KMS-11 (cell line): ENCODE results near the gene AZI2.

Source experiments
- H2AFZ ChIP-seq: fragments of 200-600 bp; sonication (generic); 2 replicates; pipeline ENCODE4 v1.6.1; 2016; ENCODE audit warnings: antibody characterized with exemption, mixed run types, low read depth
- H3K27ac ChIP-seq: fragments of 200-600 bp; sonication (generic); 2 replicates; pipeline ENCODE4 v1.6.1; 2016; ENCODE audit warnings: mild to moderate bottlenecking, mixed run types
- H3K27me3 ChIP-seq: fragments of 200-600 bp; sonication (generic); 2 replicates; pipeline ENCODE4 v1.6.1; 2017; ENCODE audit warnings: mild to moderate bottlenecking, low read depth, mixed run types, moderate library complexity; ENCODE audit not compliant: insufficient read depth
- H3K36me3 ChIP-seq: fragments of 200-600 bp; sonication (generic); 2 replicates; pipeline ENCODE4 v1.6.1; 2017; ENCODE audit warnings: mild to moderate bottlenecking, mixed run types; ENCODE audit not compliant: insufficient read depth
- H3K4me1 ChIP-seq: fragments of 200-600 bp; sonication (generic); 2 replicates; pipeline ENCODE4 v1.6.1; 2016; ENCODE audit warnings: mild to moderate bottlenecking, low read depth, mixed run types; ENCODE audit not compliant: poor library complexity, severe bottlenecking
- H3K4me2 ChIP-seq: fragments of 200-600 bp; sonication (generic); 2 replicates; pipeline ENCODE4 v1.7.0; 2016; ENCODE audit warnings: mild to moderate bottlenecking, mixed run types
- H3K4me3 ChIP-seq: fragments of 200-600 bp; sonication (generic); IDR thresholded peaks from 2 replicates; pipeline ENCODE4 v1.6.1; 2017; ENCODE audit warnings: low read depth, low read length, mixed read lengths; ENCODE audit not compliant: insufficient read depth
- H3K79me2 ChIP-seq: fragments of 200-600 bp; sonication (generic); 2 replicates; pipeline ENCODE4 v1.6.1; 2016; ENCODE audit warnings: low read depth, mixed run types; ENCODE audit not compliant: insufficient read depth
- H3K9ac ChIP-seq: fragments of 200-600 bp; sonication (generic); 2 replicates; pipeline ENCODE4 v1.6.1; 2016; ENCODE audit warnings: mild to moderate bottlenecking, mixed run types
- H4K20me1 ChIP-seq: fragments of 200-600 bp; sonication (generic); 2 replicates; pipeline ENCODE4 v1.6.1; 2016; ENCODE audit warnings: mild to moderate bottlenecking, mixed run types; ENCODE audit not compliant: insufficient read depth
- TF ChIP-seq, protein P1 (sequence below): fragments of 200-600 bp; sonication (generic); conservative IDR thresholded peaks from 2 replicates; pipeline ENCODE4 v1.6.1; 2017; ENCODE audit warnings: low read depth, mild to moderate bottlenecking, antibody characterized with exemption, low read length, moderate library complexity, mixed read lengths

AZI2 gene

DNA sequence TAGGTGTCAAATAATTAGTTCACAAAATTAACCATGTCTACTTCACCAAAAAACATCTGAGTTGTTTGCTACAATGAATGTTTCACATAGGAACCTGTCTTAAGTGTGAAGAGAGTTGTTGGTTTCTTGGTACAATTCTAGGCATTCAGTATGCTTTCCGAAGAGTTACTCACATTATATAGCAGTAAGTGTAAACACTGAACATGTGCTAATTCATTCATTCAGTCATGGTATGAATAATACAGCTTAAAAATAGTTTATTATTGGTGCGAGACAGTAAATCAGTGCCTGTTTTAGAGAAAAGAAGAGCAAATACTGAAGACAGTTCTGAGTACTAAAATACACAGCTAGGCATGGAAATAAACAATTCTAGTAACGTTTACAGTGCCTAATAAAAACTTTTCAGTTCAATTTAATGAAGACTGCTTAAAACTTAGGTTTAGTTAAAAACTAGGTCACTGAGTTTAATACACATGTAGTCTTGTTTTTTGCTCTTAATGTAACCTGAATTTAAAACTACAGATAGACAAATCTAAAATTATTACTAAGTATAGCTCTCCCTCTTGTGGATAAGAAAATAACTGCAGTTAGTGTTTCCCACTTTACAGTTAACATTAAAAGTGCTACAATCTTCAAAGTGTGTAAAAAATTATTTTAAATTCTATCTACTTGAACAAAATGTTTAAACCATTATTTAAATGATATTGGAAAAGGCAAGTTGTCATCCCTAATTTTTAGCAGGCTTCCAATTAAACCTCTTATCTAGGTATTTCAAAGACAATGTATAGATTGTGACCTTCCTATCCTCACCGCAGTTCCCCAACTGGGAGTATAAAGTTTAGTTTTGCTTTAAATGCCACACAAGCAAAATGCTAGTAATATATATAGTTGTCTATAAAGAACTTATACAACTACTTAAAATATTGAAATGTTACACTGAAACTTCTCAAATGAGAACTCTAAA lies 20.2 kb downstream of the AZI2 start:
- H3K4me3 ChIP-seq = no peak overlapping the region
- H3K36me3 ChIP-seq = no peaks in the 10 kb centered on the region
- no peak overlapping the region for H3K9ac ChIP-seq
- no peaks in the 10 kb centered on the region for H4K20me1 ChIP-seq
- H3K27me3 ChIP-seq = no peaks in the 10 kb centered on the region
- no peaks in the 10 kb centered on the region for H3K79me2 ChIP-seq
- H3K27ac ChIP-seq = no peak overlapping the region
- H2AFZ ChIP-seq = no peak overlapping the region
- H3K4me1 ChIP-seq = peaks cover 45% of the 10 kb centered on the region
- H3K4me2 ChIP-seq = no peak overlapping the region
- TF ChIP-seq, protein P1, sequence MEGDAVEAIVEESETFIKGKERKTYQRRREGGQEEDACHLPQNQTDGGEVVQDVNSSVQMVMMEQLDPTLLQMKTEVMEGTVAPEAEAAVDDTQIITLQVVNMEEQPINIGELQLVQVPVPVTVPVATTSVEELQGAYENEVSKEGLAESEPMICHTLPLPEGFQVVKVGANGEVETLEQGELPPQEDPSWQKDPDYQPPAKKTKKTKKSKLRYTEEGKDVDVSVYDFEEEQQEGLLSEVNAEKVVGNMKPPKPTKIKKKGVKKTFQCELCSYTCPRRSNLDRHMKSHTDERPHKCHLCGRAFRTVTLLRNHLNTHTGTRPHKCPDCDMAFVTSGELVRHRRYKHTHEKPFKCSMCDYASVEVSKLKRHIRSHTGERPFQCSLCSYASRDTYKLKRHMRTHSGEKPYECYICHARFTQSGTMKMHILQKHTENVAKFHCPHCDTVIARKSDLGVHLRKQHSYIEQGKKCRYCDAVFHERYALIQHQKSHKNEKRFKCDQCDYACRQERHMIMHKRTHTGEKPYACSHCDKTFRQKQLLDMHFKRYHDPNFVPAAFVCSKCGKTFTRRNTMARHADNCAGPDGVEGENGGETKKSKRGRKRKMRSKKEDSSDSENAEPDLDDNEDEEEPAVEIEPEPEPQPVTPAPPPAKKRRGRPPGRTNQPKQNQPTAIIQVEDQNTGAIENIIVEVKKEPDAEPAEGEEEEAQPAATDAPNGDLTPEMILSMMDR = peak; percentile 70

DNA sequence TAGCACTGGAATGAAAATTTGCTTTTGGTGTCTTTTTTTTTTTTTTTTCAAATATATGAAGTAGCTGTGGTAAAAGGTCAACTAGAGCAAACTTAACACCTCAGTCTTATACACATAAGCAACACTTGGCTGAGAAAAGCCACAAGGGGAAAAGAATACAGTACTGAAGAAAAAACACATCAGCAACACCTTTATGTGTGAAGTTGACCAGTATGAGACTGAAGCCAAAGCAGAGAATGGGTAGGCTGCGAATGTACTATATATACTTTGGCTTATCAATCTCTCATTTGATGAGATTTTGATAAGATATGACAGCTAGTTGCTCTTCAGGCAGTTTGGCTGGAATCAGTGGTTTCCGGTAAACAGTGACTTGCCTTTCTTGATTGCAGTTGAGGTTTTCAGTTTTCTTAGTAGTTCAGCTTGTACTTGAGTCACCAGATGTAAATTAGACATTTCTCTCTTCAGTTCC lies 22.1 kb downstream of the AZI2 start:
- TF ChIP-seq, protein P1 = no peak
- H3K79me2 ChIP-seq = no peaks in the 10 kb centered on the region
- no peak overlapping the region for H2AFZ ChIP-seq
- peaks cover 45% of the 10 kb centered on the region for H3K4me1 ChIP-seq
- H4K20me1 ChIP-seq = no peaks in the 10 kb centered on the region
- H3K27ac ChIP-seq = peak overlapping the region; percentile 71
- H3K36me3 ChIP-seq = no peaks in the 10 kb centered on the region
- H3K9ac ChIP-seq = no peak overlapping the region
- H3K4me2 ChIP-seq = peak overlapping the region; percentile 54
- H3K27me3 ChIP-seq = no peaks in the 10 kb centered on the region
- H3K4me3 ChIP-seq = no peak overlapping the region

DNA sequence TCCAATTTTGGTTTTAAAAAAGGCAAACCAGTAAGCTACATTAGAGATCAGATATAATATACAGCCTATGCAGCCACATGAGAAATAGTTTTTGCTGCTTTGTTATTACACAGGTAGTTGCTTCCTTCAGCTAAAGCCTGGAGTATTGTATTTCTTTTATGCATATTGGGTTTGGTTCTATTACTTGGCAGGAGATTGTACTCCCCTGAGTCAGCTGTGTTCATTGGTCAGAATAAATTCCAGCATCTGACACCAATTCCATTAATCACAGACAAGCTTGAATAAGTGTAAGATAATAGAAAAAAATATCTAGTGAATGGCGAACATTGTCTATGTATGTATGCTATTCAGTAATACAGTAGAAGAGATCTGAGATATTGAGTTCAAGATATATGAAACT lies 26.2 kb downstream of the AZI2 start:
- H3K27me3 ChIP-seq = no peaks in the 10 kb centered on the region
- no peaks in the 10 kb centered on the region for H3K36me3 ChIP-seq
- H3K4me3 ChIP-seq = no peak overlapping the region
- no peaks in the 10 kb centered on the region for H4K20me1 ChIP-seq
- no peak overlapping the region for H3K9ac ChIP-seq
- TF ChIP-seq, protein P1 = no peak
- H3K27ac ChIP-seq = no peak overlapping the region
- H3K4me2 ChIP-seq = no peak overlapping the region
- H3K79me2 ChIP-seq = no peaks in the 10 kb centered on the region
- peaks cover 25% of the 10 kb centered on the region for H3K4me1 ChIP-seq
- H2AFZ ChIP-seq = no peak overlapping the region

DNA sequence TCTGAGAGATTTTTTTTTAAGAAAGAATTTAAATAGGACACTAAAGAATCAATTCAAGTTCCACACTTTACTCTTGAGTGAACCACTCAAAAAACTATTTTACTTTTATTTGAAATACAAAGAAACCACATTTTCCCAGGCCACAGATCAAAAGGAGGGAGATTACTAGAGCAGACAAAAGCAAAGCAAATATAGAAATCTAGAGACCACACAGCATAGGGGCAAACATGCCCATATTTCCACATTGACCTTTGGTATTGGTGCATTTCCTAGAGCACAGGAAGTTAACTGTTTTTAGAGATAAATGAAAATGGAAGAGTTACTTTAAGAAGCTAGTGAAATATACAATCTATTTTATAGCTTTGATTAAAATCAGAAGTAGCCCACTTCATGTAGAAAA lies 27.6 kb downstream of the AZI2 start:
- H2AFZ ChIP-seq = no peak overlapping the region
- TF ChIP-seq, protein P1 = no peak
- H3K27ac ChIP-seq = no peak overlapping the region
- H3K4me1 ChIP-seq = peaks cover 10% of the 10 kb centered on the region
- H4K20me1 ChIP-seq = no peaks in the 10 kb centered on the region
- no peaks in the 10 kb centered on the region for H3K36me3 ChIP-seq
- H3K79me2 ChIP-seq = no peaks in the 10 kb centered on the region
- H3K27me3 ChIP-seq = no peaks in the 10 kb centered on the region
- H3K4me2 ChIP-seq = no peak overlapping the region
- no peak overlapping the region for H3K4me3 ChIP-seq
- H3K9ac ChIP-seq = no peak overlapping the region
